HEK293T (cell line): ENCODE measurements around the gene PTPRG.

Experiments
- FOXA1 ChIP-seq: fragments of 450-650 bp; IDR thresholded peaks from 2 replicates; pipeline ENCODE4 v1.6.1; 2016; ENCODE audit warnings: mild to moderate bottlenecking
- TF ChIP-seq, protein P1 (sequence below): fragments of 450-650 bp; IDR thresholded peaks from 2 replicates; pipeline ENCODE4 v1.6.1; 2016

- TF ChIP-seq FOXA1, result no peak
- TF ChIP-seq, protein P1, sequence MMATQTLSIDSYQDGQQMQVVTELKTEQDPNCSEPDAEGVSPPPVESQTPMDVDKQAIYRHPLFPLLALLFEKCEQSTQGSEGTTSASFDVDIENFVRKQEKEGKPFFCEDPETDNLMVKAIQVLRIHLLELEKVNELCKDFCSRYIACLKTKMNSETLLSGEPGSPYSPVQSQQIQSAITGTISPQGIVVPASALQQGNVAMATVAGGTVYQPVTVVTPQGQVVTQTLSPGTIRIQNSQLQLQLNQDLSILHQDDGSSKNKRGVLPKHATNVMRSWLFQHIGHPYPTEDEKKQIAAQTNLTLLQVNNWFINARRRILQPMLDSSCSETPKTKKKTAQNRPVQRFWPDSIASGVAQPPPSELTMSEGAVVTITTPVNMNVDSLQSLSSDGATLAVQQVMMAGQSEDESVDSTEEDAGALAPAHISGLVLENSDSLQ, result no peak
Measured at GRCh38 chr3:61518590-61518989, 42.8 kb upstream of the PTPRG start.
